Gastroesophageal sphincter (tissue), 3 donors: ENCODE measurements around the gene THAP6.
"Not testable (repeated sequence)": the region's sequence is repeated elsewhere in the genome, so short reads cannot be mapped to it uniquely, and the experiment has no call there.

Experiments used
- CTCF ChIP-seq, 4 experiments: fragments of 200-600 bp in 2 of 4; fragments of 450-650 bp in 2 of 4; sonication (generic) in 1 of 4; IDR thresholded peaks; one replicate each; pipeline ENCODE4 v1.5.1; 2017 to 2019; ENCODE audit warnings: antibody characterized with exemption in 4 of 4, mild to moderate bottlenecking in 2 of 4, moderate library complexity in 2 of 4
- POLR2AphosphoS5 ChIP-seq: sonication (generic); formaldehyde crosslinking; IDR thresholded peaks from one replicate; pipeline ENCODE4 v1.6.1; 2017; ENCODE audit warnings: antibody characterized with exemption

GRCh38 chr4:75519452-75519851 is 5.2 kb downstream of the THAP6 start:
- not testable (repeated sequence) for TF ChIP-seq CTCF (IDR thresholded peaks at IDR 0.05); POLR2AphosphoS5
